HG02885 (cell line): Measurements from ENCODE around the gene MACROD2.

ENCODE experiments used
- ATAC-seq: cut with Tn5 transposase; IDR thresholded peaks from one replicate; pipeline ENCODE4 v1.9.1; 2021; ENCODE audit warnings: mild to moderate bottlenecking; ENCODE audit not compliant: unreplicated experiment, poor library complexity

MACROD2 gene

GRCh38 chr20:15603506-15603905 lies 1608.2 kb downstream of the MACROD2 start:
- ATAC-seq: no peak

GRCh38 chr20:15603978-15604805 lies 1608.9 kb downstream of the MACROD2 start:
- ATAC-seq: no peak

- ATAC-seq: no peak
These were observed 1614.6 kb downstream of the MACROD2 start for GRCh38 chr20:15609921-15610320.

GRCh38 chr20:15610787-15611186 lies 1615.5 kb downstream of the MACROD2 start:
- ATAC-seq: no peak

- no peak for ATAC-seq
These were observed 1616.2 kb downstream of the MACROD2 start for GRCh38 chr20:15611541-15611940.

GRCh38 chr20:15612198-15612597 lies 1616.9 kb downstream of the MACROD2 start:
- no peak for ATAC-seq

- ATAC-seq: no peak
These were observed 1617.5 kb downstream of the MACROD2 start for GRCh38 chr20:15612769-15613168.

GRCh38 chr20:15613530-15613929 lies 1618.2 kb downstream of the MACROD2 start:
- no peak for ATAC-seq

GRCh38 chr20:15616626-15617025 lies 1621.3 kb downstream of the MACROD2 start:
- no peak for ATAC-seq

- ATAC-seq: no peak
These were observed 1622.8 kb downstream of the MACROD2 start for GRCh38 chr20:15618110-15618509.

GRCh38 chr20:15618912-15619311 lies 1623.6 kb downstream of the MACROD2 start:
- ATAC-seq: no peak

GRCh38 chr20:15619341-15619740 lies 1624.0 kb downstream of the MACROD2 start:
- ATAC-seq: no peak

- no peak for ATAC-seq
These were observed 1624.5 kb downstream of the MACROD2 start for GRCh38 chr20:15619816-15620215.

GRCh38 chr20:15622368-15622767 lies 1627.1 kb downstream of the MACROD2 start:
- no peak for ATAC-seq

- ATAC-seq: no peak
These were observed 1627.9 kb downstream of the MACROD2 start for GRCh38 chr20:15623215-15623614.

- ATAC-seq: no peak
These were observed 1630.7 kb downstream of the MACROD2 start for GRCh38 chr20:15625981-15626380.

- no peak for ATAC-seq
These were observed 1631.8 kb downstream of the MACROD2 start for GRCh38 chr20:15627089-15627488.

- no peak for ATAC-seq
These were observed 1632.2 kb downstream of the MACROD2 start for GRCh38 chr20:15627501-15627903.

- ATAC-seq: no peak
These were observed 1633.6 kb downstream of the MACROD2 start for GRCh38 chr20:15628851-15629353.

- no peak for ATAC-seq
These were observed 1635.0 kb downstream of the MACROD2 start for GRCh38 chr20:15630360-15630759.

GRCh38 chr20:15632680-15633079 lies 1637.4 kb downstream of the MACROD2 start:
- ATAC-seq: no peak

- ATAC-seq: no peak
These were observed 1638.8 kb downstream of the MACROD2 start for GRCh38 chr20:15634102-15634501.
